HG03571 (cell line): ENCODE results near the gene PRAMEF4.
"Not testable (repeated sequence)": the region's sequence is repeated elsewhere in the genome, so short reads cannot be mapped to it uniquely, and the experiment has no call there.

ENCODE experiments used
- ATAC-seq: cut with Tn5 transposase; IDR thresholded peaks from one replicate; pipeline ENCODE4 v1.9.1; 2021; ENCODE audit not compliant: unreplicated experiment

PRAMEF4 gene

DNA sequence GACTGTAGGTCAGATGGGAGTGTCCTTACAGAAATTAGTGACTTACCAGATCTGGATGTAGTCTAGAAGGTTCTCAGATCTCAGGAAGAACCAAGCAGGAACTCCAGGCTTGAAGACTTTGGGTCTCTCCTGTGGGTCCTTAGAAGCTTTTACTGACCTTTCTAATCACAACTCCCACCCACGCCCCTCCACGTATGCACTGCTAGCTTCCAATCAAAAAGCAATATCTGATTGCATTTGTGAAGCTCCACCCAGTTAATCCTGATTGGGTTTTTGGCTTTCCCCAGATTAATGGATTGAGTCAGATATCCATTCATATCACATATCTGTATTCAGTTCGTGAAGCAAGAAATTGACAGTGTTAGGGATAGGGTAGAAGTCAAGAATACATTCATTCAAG lies at the start of gene PRAMEF4:
PRAMEF4 (minus strand) TSS at position 101 of the 400 bp plus-strand sequence. CDS start 2,807 bp downstream, outside the sequence.
- not testable (repeated sequence) for ATAC-seq

DNA sequence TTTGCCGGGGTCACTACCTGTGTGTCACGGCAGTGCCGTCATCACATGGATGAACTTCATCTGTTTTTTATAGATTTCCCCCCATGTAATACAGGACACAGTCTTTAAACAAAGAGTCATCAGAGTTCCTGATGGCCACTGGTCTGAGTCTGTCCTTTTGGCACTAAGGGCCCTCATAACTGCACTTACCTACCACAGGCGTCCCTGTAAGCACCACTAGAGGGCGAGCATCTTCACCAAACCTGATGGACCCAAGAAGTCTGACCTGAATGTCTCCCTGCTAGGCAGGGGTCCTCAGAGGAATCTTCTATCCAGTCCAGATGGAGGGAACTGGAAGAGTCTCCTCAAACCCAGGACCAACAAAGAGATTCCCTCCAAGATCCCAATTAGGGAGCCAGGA lies 38.4 kb upstream of the PRAMEF4 start:
- ATAC-seq: not testable (repeated sequence)

DNA sequence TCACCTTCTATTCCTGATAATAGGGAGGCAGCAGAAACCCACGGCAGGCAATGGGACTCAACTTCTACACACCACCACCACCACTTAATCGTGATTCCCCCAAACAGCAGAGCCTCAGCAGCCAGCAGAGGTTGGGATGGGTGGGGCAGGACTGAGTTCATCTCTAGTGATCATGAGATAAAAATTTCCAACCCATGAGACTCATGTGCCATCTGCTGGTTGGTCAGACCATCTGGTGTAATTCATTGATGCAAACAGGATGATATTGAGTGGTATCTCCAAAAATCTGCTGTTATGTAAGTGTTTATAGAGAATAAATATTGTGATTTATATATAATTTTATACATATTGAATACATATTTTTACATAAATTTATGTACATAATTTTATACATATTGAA lies 35.7 kb upstream of the PRAMEF4 start:
- not testable (repeated sequence) for ATAC-seq

DNA sequence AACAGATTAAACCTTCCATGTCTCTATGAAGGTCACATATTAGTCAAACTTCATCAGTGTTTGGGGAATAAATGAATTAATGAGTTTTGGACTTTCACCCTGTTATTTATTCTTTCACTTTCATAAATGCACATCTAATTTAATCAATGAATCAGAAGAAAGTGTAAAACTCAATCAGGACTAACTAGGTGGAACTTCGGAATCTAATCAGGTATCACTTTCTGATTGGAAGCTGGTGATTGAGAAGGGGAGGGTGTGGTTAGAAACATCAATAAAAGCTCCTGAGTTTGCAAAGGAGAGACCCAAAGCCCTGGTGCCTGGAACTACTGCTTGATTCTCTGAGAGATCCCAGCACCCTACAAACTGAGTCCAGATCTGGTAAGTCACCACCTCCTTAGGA lies 30.3 kb upstream of the PRAMEF4 start, which contains the start of gene PRAMEF7:
PRAMEF7 (plus strand) TSS at position 301 of the 400 bp plus-strand sequence. CDS start 1,083 bp downstream, outside the sequence.
- ATAC-seq: not testable (repeated sequence)

DNA sequence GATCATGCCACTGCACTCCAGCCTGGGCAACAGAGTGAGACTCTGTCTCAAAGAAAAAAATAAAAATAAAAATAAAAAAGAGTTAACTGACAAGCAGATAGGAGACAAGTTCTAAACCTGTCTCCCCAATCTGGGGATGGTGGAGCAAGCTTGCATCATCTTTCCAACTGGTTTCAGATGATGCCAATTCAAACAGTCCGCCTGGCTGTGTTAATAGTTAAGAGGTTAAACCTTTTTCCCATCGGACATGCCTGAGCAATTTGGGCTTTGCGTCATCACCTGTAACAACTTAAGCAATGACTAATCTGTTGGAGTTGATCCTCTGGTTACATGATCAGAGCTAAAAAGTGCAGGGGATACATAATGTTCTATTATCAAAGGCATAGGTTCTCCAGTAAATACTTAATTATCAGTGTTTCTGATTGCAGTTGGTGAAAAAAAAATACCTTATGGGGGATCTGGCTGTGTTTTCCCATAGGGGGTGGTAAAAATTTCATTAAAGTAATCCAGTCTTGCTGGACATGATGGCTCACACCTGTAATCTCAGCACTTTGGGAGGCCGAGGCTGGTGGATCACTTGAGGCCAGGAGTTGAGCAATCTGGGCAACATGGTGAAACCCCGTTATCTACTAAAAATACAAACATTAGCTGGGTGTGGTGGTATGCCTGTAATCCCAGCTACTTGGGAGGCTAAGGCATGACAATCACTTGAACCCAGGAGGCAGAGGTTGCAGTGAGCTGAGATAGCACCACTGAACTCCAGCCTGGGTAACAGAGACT lies 18.0 kb upstream of the PRAMEF4 start:
- not testable (repeated sequence) for ATAC-seq

DNA sequence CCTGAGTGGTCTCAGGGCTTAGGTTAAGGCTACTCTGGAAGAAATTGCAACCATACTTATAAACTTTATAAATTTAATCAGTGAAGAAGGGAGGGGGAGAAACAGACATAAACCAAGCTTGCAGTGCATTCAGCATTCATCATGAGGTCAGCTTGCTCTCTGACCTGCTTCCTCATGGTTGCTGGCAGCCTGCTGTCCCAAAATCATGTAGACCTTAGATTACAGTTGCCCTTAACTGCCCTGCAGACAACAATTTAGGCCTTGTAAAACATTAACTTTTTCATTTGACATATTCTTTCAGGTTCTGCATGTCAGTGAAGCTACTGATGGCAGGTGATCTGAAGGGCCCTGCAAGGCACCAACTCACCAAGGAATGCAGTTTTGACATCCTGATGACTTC lies 13.2 kb upstream of the PRAMEF4 start:
- not testable (repeated sequence) for ATAC-seq

DNA sequence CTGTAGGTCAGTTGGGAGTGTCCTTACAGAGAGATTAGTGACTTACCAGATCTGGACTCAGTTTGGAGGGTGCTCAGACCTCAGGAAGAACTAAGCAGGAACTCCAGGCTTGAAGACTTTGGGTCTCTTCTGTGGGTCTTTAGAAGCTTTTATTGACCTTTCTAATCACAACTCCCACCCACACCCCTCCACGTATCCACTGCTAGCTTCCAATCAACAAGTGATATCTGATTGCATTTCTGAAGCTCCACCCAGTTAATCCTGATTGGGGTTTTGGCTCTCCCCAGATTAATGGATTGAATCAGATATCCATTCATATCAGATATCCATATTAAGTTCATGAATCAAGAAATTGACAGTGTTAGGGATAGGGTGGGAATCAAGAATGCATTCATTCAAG lies 12.2 kb upstream of the PRAMEF4 start, which contains the start of gene PRAMEF10:
PRAMEF10 (minus strand) TSS at position 101 of the 400 bp plus-strand sequence. CDS start 2,423 bp downstream, outside the sequence.
- not testable (repeated sequence) for ATAC-seq

DNA sequence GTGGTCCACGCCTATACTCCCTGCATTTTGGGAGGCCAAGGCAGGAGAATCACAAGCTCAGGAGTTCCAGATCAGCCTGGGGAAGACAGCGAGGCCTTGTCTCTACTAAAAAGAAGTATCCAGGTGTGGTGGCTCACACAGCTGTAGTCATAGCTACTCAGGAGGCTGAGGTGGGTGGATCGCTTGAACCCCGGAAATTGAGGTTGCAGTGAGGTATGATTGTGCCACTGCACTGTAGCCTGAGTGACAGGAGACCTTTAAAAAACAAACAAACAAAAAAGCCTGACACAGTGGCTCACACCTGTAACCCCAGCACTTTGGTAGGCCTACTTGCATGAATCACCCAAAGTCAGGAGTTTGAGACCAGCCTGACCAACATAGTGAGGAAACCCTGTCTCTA lies 7.5 kb downstream of the PRAMEF4 start:
- not testable (repeated sequence) for ATAC-seq

DNA sequence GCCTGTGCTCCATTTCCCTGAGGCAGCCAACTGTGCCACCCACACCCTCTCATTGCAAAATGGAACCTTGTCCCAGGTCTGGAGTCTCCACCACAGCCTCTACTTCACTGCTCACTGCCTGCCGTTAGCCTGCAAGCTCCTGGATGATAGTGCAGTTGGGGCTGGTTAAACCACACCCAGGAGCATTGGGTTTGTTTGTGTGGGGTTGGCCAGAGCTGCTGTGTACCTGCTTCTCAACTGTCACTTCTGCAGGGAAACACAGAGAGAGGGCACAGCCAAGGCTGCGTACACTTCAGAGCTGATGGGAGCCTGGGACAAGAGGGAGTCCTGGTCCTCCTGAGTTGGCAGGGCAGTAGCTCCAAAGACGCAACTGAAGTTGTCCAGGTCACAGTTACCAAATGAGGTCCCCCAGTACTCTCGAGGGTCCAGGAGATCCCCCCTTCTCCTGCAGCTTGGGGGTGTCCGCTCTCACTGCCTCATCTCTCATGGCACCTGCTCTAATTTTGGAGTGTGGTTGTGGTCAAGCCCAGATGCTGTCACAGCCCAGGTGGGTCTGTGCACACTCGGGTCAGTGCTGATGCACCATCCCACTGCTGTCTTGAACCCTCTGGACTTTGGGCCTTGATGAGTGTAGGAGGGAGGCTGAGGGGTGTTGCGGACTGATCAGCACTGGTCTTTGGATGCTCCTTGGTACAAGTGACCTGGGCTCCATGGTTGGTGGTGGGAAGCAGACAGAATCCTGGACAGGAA lies 22.7 kb downstream of the PRAMEF4 start:
- not testable (repeated sequence) for ATAC-seq

DNA sequence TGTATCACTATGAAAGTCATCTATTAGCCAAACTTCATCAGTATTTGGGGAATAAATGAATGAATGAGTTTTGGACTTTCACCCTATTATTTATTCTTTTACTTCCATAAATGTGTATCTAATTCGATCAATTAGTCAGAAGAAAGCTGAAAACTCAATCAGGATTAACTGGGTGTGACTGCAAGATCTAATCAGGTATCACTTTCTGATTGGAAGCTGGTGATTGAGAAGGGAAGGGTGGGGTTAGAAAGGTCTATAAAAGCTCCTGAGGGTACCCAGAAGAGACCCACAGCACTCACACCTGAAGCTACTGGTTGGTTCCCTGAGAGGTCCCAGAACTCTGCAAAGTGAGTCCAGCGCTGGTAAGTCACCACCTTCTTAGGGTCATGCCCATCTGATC lies 29.2 kb downstream of the PRAMEF4 start, which contains the start of gene PRAMEF2:
PRAMEF2 (plus strand) TSS at position 301 of the 400 bp plus-strand sequence. CDS start 1,924 bp downstream, outside the sequence.
- ATAC-seq: not testable (repeated sequence)

DNA sequence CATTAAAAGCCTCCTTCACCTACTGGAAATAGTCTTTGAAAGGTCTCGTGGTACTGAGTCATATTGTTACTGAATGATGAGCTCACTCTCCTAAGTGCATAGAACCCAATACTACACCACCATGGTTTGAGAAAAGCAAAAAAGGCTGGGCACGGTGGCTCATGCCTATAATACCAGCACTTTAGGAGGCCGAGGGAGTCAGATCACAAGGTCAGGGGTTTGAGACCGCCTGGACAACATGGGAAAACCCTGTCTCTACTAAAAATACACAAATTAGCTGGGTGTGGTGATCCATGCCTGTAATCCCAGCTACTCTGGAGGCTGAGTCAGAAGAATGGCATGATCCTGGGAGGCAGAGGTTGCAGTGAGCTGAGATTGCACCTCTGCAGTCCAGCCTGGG lies 34.2 kb downstream of the PRAMEF4 start:
- no peak for ATAC-seq

DNA sequence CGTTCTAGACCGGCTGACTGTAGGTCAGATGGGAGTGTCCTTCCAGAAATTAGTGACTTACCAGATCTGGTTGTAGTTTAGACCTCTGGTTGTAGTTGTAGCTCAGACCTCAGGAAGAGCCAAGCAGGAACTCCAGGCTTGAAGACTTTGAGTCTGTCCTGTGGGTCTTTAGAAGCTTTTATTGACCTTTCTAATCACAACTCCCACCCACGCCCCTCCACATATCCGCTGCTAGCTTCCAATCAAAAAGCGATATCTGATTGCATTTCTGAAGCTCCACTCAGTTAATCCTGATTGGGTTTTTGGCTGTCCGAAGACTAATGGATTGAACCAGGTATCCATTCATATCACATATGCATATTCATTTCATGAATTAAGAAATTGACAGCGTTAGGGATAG lies 37.4 kb downstream of the PRAMEF4 start, which contains the start of gene HNRNPCL1:
HNRNPCL1 (minus strand) TSS at position 101 of the 400 bp plus-strand sequence. CDS start 431 bp downstream, outside the sequence.
- ATAC-seq: not testable (repeated sequence)

DNA sequence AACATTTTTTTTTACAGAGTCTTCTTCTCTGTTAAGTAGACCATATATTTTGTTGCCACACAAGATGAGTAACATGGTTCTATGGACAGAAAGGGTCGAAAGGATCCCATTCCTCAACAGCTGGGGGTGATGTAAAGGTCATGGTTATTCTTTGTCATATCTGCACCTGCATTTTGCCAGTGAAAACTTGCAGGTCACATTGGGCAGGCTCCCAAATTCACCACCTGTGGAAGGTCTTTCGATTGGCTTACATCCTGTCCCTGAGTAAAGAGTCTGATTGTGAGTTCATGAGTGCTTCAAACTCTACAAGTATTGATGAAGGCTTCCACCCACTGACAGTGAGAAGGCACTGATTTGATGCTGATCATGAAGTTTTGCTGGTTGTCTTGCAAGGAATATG lies 52.8 kb downstream of the PRAMEF4 start:
- not testable (repeated sequence) for ATAC-seq

DNA sequence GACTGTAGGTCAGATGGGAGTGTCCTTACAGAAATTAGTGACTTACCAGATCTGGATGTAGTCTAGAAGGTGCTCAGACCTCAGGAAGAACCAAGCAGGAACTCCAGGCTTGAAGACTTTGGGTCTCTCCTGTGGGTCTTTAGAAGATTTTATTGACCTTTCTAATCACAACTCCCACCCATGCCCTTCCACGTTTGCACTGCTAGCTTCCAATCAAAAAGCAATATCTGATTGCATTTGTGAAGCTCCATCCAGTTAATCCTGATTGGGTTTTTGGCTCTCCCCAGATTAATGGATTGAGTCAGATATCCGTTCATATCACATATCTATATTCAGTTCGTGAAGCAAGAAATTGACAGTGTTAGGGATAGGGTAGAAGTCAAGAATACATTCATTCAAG lies 54.7 kb downstream of the PRAMEF4 start, which contains the start of gene PRAMEF11:
PRAMEF11 (minus strand) TSS at position 101 of the 400 bp plus-strand sequence. CDS start 2,621 bp downstream, outside the sequence.
- not testable (repeated sequence) for ATAC-seq
